ENCODE data around the gene NDUFA7.

DNA sequence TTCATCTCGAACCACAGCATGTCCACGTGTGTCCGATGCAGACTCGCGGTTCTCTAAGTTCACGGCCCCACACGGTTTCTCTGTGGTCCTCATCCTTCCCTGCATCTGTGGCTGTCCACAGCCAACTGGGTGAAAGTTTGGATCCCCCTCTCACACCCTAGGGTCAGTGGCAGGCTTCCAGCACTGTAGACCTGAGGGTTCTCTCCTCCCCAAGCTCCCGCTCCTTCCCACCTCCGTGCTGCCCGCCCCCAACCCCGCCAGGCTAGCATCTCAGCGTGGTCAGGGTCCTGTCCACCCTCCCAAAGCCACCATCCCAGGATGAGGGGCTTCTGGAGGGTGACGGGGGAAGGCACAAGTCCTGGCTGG is 45.8 kb upstream of the NDUFA7 start:
- TF ChIP-seq GATA2 (IDR thresholded peaks at IDR 0.05; ENCODE audit: low read depth, low read length) = no peak
- no peak for TF ChIP-seq GATA3 (IDR thresholded peaks at IDR 0.05; ENCODE audit: low read depth, low read length)
